CD4-positive, CD25-positive, alpha-beta regulatory T cell (primary cell): ENCODE results near the gene ANKUB1. TPM values are rescaled to one million over a fixed set of nuclear protein-coding genes. Genes with fewer than 3 reads are reported as not detected.

ENCODE experiments used
- ATAC-seq, 2 donors: fragments of 150-1000 bp; cut with Tn5 transposase; one replicate each; pipeline ENCODE4 v1.10.0; 2021; ENCODE audit warnings: low read depth in 2 of 2, moderate number of reproducible peaks in 2 of 2, moderate library complexity in 1 of 2
- DNase-seq, 3 donors: peaks; one replicate each; pipeline versions ENCODE4 v3.0.0 to v3.0.0-alpha.2; 2012 to 2022; ENCODE audit warnings: mixed read lengths in 1 of 3
- H3K27ac ChIP-seq: one replicate; pipeline ENCODE4 v1.7.0; 2013; ENCODE audit warnings: mild to moderate bottlenecking, low read length; ENCODE audit not compliant: insufficient read depth, poor library complexity, severe bottlenecking
- H3K27me3 ChIP-seq: one replicate; pipeline ENCODE4 v1.7.0; 2013; ENCODE audit warnings: low read length; ENCODE audit not compliant: control insufficient read depth, insufficient read depth
- H3K36me3 ChIP-seq: one replicate; pipeline ENCODE4 v1.7.0; 2013; ENCODE audit warnings: mild to moderate bottlenecking, low read length, moderate library complexity; ENCODE audit not compliant: control insufficient read depth, insufficient read depth
- H3K4me1 ChIP-seq: 2 replicates; pipeline ENCODE4 v1.7.0; 2013; ENCODE audit warnings: mild to moderate bottlenecking, low read length; ENCODE audit not compliant: insufficient read depth, control insufficient read depth, poor library complexity, severe bottlenecking
- H3K4me3 ChIP-seq: one replicate; pipeline ENCODE4 v1.7.0; 2013; ENCODE audit warnings: low read depth, mild to moderate bottlenecking, low read length, moderate library complexity
- H3K9me3 ChIP-seq, 2 experiments: 1 replicate in 1 of 2; 2 replicates in 1 of 2; pipeline ENCODE4 v1.7.0; 2013; ENCODE audit warnings: low read length in 2 of 2, mild to moderate bottlenecking in 1 of 2, moderate library complexity in 1 of 2; ENCODE audit not compliant: control insufficient read depth in 2 of 2
- H3K27ac Mint-ChIP-seq, 3 donors: one replicate each; pipeline ENCODE4 v1.8.0; 2020 to 2022; ENCODE audit warnings: mild to moderate bottlenecking in 3 of 3, mixed read lengths in 3 of 3, moderate library complexity in 2 of 3
- H3K27me3 Mint-ChIP-seq: one replicate; pipeline ENCODE4 v1.8.0; 2022; ENCODE audit warnings: mild to moderate bottlenecking, mixed read lengths
- H3K36me3 Mint-ChIP-seq: one replicate; pipeline ENCODE4 v1.8.0; 2020; ENCODE audit warnings: mixed read lengths
- H3K4me1 Mint-ChIP-seq, 4 donors: one replicate each; pipeline ENCODE4 v1.8.0; 2020 to 2022; ENCODE audit warnings: mixed read lengths in 4 of 4, mild to moderate bottlenecking in 1 of 4
- H3K4me3 Mint-ChIP-seq, 4 donors: one replicate each; pipeline ENCODE4 v1.8.0; 2020 to 2022; ENCODE audit warnings: mild to moderate bottlenecking in 4 of 4, mixed read lengths in 4 of 4, moderate library complexity in 3 of 4
- H3K9me3 Mint-ChIP-seq, 7 donors: one replicate each; pipeline ENCODE4 v1.8.0; 2020 to 2022; ENCODE audit warnings: mixed read lengths in 7 of 7, mild to moderate bottlenecking in 3 of 7, moderate library complexity in 2 of 7
- polyA plus RNA-seq, 4 donors: library from polyadenylated mRNA; unstranded; fragments of 300-500 nt; fragmentation: Illumina TruSeq; gene quantifications; one replicate each; pipeline ENCODE4 v1.2.3, GENCODE V29; 2021
- total RNA-seq: library from RNA; stranded (reverse); gene quantifications from one replicate; pipeline ENCODE4 v1.2.3, GENCODE V29; 2022

ANKUB1 gene
- total and polyA plus RNA-seq, 5 donors from 2014 or later, result not detected

- H3K4me3 Mint-ChIP-seq, result no peak overlapping the region
- H3K4me1 ChIP-seq, result no peaks in the 10 kb centered on the region
Measured at GRCh38 chr3:149738876-149739275, 53.5 kb downstream of the ANKUB1 start.

GRCh38 chr3:149736953-149737205 is 55.5 kb downstream of the ANKUB1 start:
- H3K27ac Mint-ChIP-seq, result no peak overlapping the region
- H3K36me3 ChIP-seq, result peaks cover 25% of the 10 kb centered on the region
- no peaks in the 10 kb centered on the region for H3K9me3 Mint-ChIP-seq
- no peak overlapping the region for H3K27ac ChIP-seq
- H3K36me3 Mint-ChIP-seq, result peaks cover 18% of the 10 kb centered on the region
- H3K27me3 Mint-ChIP-seq, result no peaks in the 10 kb centered on the region
- no peaks in the 10 kb centered on the region for H3K4me1 ChIP-seq
- H3K9me3 ChIP-seq, result no peaks in the 10 kb centered on the region
- DNase-seq (no peak), ATAC-seq (no peak)
- no peaks in the 10 kb centered on the region for H3K27me3 ChIP-seq
- no peak overlapping the region for H3K4me3 Mint-ChIP-seq
- H3K4me3 ChIP-seq, result no peak overlapping the region
- H3K4me1 Mint-ChIP-seq, result peaks cover 0 to 4% (median 0%) of the 10 kb centered on the region in 4 donors

More at GRCh38 chr3:149738876-149739275, 53.5 kb downstream of the ANKUB1 start:
- no peak for ATAC-seq
- no peak overlapping the region for H3K27ac ChIP-seq
- H3K36me3 ChIP-seq, result peaks cover 39% of the 10 kb centered on the region
- H3K4me1 Mint-ChIP-seq, result peaks cover 0 to 8% (median 4%) of the 10 kb centered on the region in 4 donors
- no peak for DNase-seq
- H3K27me3 ChIP-seq, result no peaks in the 10 kb centered on the region
- no peak overlapping the region for H3K4me3 ChIP-seq
- H3K9me3 Mint-ChIP-seq, result no peaks in the 10 kb centered on the region
- H3K27ac Mint-ChIP-seq, result no peak overlapping the region
- H3K36me3 Mint-ChIP-seq, result peaks cover 18% of the 10 kb centered on the region
- H3K9me3 ChIP-seq, result no peaks in the 10 kb centered on the region
- no peaks in the 10 kb centered on the region for H3K27me3 Mint-ChIP-seq

- no peaks in the 10 kb centered on the region for H3K9me3 Mint-ChIP-seq
- no peak overlapping the region for H3K27ac Mint-ChIP-seq
Measured at GRCh38 chr3:149736175-149736952, 56.0 kb downstream of the ANKUB1 start.

GRCh38 chr3:149732234-149732633 is 60.1 kb downstream of the ANKUB1 start:
- H3K27me3 Mint-ChIP-seq, result peaks cover 5% of the 10 kb centered on the region
- Histone ChIP-seq H3K4me1 (no peaks in the 10 kb centered on the region), H3K9me3 (no peaks in the 10 kb centered on the region), H3K27me3 (no peaks in the 10 kb centered on the region), H3K36me3 (peaks cover 2% of the 10 kb centered on the region), H3K27ac (no peak overlapping the region), H3K4me3 (no peak overlapping the region)
- ATAC-seq (no peak), DNase-seq (no peak)
- H3K36me3 Mint-ChIP-seq, result no peaks in the 10 kb centered on the region
- no peaks in the 10 kb centered on the region for H3K9me3 Mint-ChIP-seq
- no peak overlapping the region for H3K27ac Mint-ChIP-seq
- no peak overlapping the region for H3K4me3 Mint-ChIP-seq
- no peaks in the 10 kb centered on the region for H3K4me1 Mint-ChIP-seq

More at GRCh38 chr3:149736175-149736952, 56.0 kb downstream of the ANKUB1 start:
- Mint-ChIP-seq H3K4me1 (peaks cover 0 to 4% (median 0%) of the 10 kb centered on the region in 4 donors), H3K36me3 (peaks cover 15% of the 10 kb centered on the region), H3K27me3 (no peaks in the 10 kb centered on the region), H3K4me3 (no peak overlapping the region)
- no peak for DNase-seq
- no peak for ATAC-seq
- Histone ChIP-seq H3K4me3 (no peak overlapping the region), H3K9me3 (no peaks in the 10 kb centered on the region), H3K36me3 (peaks cover 22% of the 10 kb centered on the region), H3K27me3 (no peaks in the 10 kb centered on the region), H3K27ac (no peak overlapping the region), H3K4me1 (no peaks in the 10 kb centered on the region)

GRCh38 chr3:149727656-149728055 is 64.7 kb downstream of the ANKUB1 start:
- Mint-ChIP-seq H3K9me3 (peaks cover 0 to 7% (median 2%) of the 10 kb centered on the region in 7 donors), H3K27ac (no peak overlapping the region), H3K4me1 (no peaks in the 10 kb centered on the region), H3K27me3 (peaks cover 13% of the 10 kb centered on the region), H3K4me3 (no peak overlapping the region), H3K36me3 (peaks cover 4% of the 10 kb centered on the region)
- DNase-seq (no peak), ATAC-seq (no peak)
- Histone ChIP-seq H3K27me3 (peaks cover 6% of the 10 kb centered on the region), H3K4me1 (no peaks in the 10 kb centered on the region), H3K4me3 (no peak overlapping the region), H3K27ac (no peak overlapping the region), H3K9me3 (no peaks in the 10 kb centered on the region), H3K36me3 (no peaks in the 10 kb centered on the region)

- Histone ChIP-seq H3K27me3 (peaks cover 6% of the 10 kb centered on the region), H3K27ac (no peak overlapping the region), H3K4me1 (no peaks in the 10 kb centered on the region), H3K4me3 (no peak overlapping the region), H3K9me3 (no peaks in the 10 kb centered on the region), H3K36me3 (no peaks in the 10 kb centered on the region)
- ATAC-seq (no peak), DNase-seq (no peak)
- peak overlapping the region in 1 of 3 donors; percentile 33 for H3K27ac Mint-ChIP-seq
- peaks cover 0 to 9% (median 2%) of the 10 kb centered on the region in 7 donors for H3K9me3 Mint-ChIP-seq
- H3K4me3 Mint-ChIP-seq, result no peak overlapping the region
- peaks cover 4% of the 10 kb centered on the region for H3K36me3 Mint-ChIP-seq
- H3K4me1 Mint-ChIP-seq, result no peaks in the 10 kb centered on the region
- peaks cover 13% of the 10 kb centered on the region for H3K27me3 Mint-ChIP-seq
Measured at GRCh38 chr3:149726716-149727407, 65.5 kb downstream of the ANKUB1 start.

- Histone ChIP-seq H3K4me3 (no peak overlapping the region), H3K9me3 (peaks cover 0 to 4% of the 10 kb centered on the region in 2 experiments), H3K27me3 (peaks cover 6% of the 10 kb centered on the region), H3K4me1 (no peaks in the 10 kb centered on the region), H3K36me3 (no peaks in the 10 kb centered on the region), H3K27ac (no peak overlapping the region)
- ATAC-seq (no peak), DNase-seq (no peak)
- Mint-ChIP-seq H3K4me1 (no peaks in the 10 kb centered on the region), H3K9me3 (peaks cover 0 to 23% (median 4%) of the 10 kb centered on the region in 7 donors), H3K36me3 (peaks cover 7% of the 10 kb centered on the region), H3K27ac (no peak overlapping the region), H3K4me3 (no peak overlapping the region), H3K27me3 (peaks cover 8% of the 10 kb centered on the region)
Measured at GRCh38 chr3:149723781-149724180, 68.6 kb downstream of the ANKUB1 start.
